Measurements from ENCODE around the gene DHX32. TPM values are rescaled to one million over a fixed set of nuclear protein-coding genes. Genes with fewer than 3 reads are reported as not detected.
"Not testable (repeated sequence)": the region's sequence is repeated elsewhere in the genome, so short reads cannot be mapped to it uniquely, and the experiment has no call there.

DHX32 gene
- total RNA-seq, 1 experiment from 2014 or later: 32.2 TPM

DNA sequence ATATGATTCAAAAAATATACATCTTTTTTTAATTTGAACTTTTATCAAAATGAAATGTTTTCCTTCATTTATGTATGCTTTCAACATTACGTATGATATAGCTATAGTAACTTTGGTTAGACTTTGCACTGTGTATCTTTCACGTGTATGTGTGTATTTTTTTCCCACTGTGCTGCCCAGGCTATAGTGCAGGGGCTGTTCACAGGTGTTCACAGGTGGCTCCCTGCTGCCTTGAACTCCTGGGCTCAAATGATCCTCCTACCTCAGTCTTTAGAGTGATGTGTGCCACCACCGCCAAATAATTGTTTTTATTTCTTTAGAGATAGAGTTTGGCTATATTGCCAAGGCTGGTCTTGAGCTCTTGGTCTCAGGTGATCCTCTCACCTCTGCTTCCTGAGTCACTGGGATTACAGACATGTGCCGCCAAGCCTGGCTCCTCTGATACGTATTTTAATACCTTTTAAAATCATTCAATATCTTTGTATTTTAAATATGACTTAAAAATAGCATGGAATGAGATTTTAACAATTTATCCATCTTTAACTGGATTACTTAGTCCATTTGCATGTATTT, 44.3 kb upstream of the DHX32 start:
- DNase-seq: no peak
- no peak overlapping the region for H3K4me3 Mint-ChIP-seq (ENCODE audit: low read depth, unreplicated experiment)
- CTCF ChIA-PET: no interaction called here
- H3K9me3 Mint-ChIP-seq (ENCODE audit: low read depth, unreplicated experiment): no peaks in the 10 kb centered on the region
- intact Hi-C loops (cut with micrococcal nuclease; ENCODE audit: unreplicated experiment): no loop called here
- H3K27me3 Mint-ChIP-seq (ENCODE audit: unreplicated experiment): no peaks in the 10 kb centered on the region
- no peak overlapping the region for H3K27ac Mint-ChIP-seq (ENCODE audit: unreplicated experiment)
- H3K36me3 Mint-ChIP-seq (ENCODE audit: insufficient read depth, unreplicated experiment): no peaks in the 10 kb centered on the region
- no peaks in the 10 kb centered on the region for H3K4me1 Mint-ChIP-seq (ENCODE audit: low read depth, unreplicated experiment)
- TF ChIP-seq, protein P1, sequence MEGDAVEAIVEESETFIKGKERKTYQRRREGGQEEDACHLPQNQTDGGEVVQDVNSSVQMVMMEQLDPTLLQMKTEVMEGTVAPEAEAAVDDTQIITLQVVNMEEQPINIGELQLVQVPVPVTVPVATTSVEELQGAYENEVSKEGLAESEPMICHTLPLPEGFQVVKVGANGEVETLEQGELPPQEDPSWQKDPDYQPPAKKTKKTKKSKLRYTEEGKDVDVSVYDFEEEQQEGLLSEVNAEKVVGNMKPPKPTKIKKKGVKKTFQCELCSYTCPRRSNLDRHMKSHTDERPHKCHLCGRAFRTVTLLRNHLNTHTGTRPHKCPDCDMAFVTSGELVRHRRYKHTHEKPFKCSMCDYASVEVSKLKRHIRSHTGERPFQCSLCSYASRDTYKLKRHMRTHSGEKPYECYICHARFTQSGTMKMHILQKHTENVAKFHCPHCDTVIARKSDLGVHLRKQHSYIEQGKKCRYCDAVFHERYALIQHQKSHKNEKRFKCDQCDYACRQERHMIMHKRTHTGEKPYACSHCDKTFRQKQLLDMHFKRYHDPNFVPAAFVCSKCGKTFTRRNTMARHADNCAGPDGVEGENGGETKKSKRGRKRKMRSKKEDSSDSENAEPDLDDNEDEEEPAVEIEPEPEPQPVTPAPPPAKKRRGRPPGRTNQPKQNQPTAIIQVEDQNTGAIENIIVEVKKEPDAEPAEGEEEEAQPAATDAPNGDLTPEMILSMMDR (IDR thresholded peaks at IDR 0.05; ENCODE audit: unreplicated experiment): no peak
- no TSS peak for BruUV-seq (replicated peaks)

DNA sequence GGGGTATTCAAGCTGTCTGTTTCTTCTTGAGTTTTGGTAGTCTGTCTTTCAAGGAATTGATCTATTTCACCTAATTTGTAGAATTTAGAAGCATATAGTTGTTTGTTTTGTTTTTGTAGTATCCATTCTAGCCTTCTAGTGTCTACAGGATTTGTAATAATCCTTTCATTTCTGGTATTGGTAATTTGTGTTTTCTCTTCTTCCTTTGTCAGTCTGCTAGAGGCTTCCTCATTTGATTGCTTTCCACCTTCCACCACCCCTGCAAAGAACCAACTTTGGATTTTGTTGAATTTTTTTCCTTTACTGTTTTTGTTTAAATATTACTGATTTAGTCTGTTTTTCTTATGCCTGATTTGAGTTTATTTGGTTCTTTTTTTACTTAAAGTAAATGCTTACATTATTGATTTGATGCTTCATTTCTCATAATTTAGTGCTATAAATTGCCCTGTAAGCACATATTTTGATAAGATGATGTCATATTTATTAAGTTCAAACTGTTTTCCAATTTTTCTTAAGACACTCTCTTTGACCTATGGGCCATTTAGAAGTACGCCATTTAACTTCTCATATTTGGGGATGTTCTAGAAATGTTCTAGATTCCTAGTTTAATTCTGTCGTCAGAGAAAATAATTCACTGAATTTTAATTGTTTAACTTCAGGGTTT, 40.7 kb upstream of the DHX32 start:
- H3K4me3 Mint-ChIP-seq (ENCODE audit: low read depth, unreplicated experiment); H3K27me3 Mint-ChIP-seq (ENCODE audit: unreplicated experiment); CTCF ChIA-PET; H3K9me3 Mint-ChIP-seq (ENCODE audit: low read depth, unreplicated experiment); H3K4me1 Mint-ChIP-seq (ENCODE audit: low read depth, unreplicated experiment); DNase-seq; BruUV-seq (replicated peaks); H3K36me3 Mint-ChIP-seq (ENCODE audit: insufficient read depth, unreplicated experiment): not testable (repeated sequence)
- peak overlapping the region; percentile 9 for H3K27ac Mint-ChIP-seq (ENCODE audit: unreplicated experiment)
- intact Hi-C loops (cut with micrococcal nuclease; ENCODE audit: unreplicated experiment): loop anchor here (2.0 kb wide), 1 partner anchor 39 kb away; no protein-coding TSS in a partner anchor

DNA sequence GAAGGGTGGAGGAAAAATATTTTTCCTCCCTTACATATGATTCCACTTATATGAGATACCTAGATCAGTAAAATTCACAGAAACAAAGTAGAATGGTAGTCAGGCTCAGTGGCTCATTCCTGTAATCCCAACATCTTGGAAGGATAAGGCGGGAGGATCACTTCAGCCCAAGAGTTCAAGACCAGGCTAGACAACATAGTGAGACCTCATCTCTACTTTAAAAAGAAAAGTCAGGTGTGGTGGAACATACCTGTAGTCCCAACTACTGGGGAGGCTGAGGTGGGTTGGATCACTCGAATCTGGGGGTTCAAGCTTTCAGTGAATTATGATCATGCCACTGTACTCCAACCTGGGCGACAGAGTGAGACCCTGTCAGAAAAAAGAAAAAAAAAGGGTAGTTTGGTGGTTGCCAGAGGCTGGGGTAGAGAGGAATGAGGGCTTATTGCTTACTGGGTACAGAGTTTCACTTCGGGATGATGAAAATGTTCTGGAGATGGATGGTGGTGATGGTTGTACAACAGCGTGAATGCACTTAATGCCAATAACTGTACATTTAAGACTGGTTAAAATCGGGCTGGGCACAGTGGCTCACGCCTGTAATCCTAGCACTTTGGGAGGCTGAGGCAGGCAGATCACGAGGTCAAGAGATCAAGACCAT, 36.7 kb upstream of the DHX32 start:
- H3K9me3 Mint-ChIP-seq (ENCODE audit: low read depth, unreplicated experiment); intact Hi-C loops (cut with micrococcal nuclease; ENCODE audit: unreplicated experiment); H3K27me3 Mint-ChIP-seq (ENCODE audit: unreplicated experiment); H3K27ac Mint-ChIP-seq (ENCODE audit: unreplicated experiment); H3K4me3 Mint-ChIP-seq (ENCODE audit: low read depth, unreplicated experiment); DNase-seq; H3K36me3 Mint-ChIP-seq (ENCODE audit: insufficient read depth, unreplicated experiment); BruUV-seq (replicated peaks); CTCF ChIA-PET: not testable (repeated sequence)
- H3K4me1 Mint-ChIP-seq (ENCODE audit: low read depth, unreplicated experiment): peaks cover 12% of the 10 kb centered on the region

DNA sequence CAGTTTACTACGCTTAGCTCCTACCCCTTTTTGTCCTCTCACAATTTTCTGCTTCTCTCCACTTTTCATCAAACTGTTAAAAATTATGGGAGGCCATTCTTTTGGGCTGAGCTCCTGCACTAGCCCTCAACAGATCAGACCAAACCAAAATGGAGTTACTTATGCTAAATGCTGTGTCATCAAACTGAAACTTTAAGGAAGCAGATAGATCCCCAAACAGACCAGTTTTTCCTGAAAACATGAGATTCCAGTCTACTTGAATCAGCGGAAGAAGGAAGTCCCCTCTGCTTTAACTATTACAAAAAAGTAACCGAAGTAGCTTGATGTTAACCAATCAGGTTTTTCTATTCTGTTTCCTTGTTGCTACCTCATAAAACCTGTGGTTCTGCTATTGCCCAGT, 35.9 kb upstream of the DHX32 start:
- Mint-ChIP-seq H3K27me3 (ENCODE audit: unreplicated experiment) (no peaks in the 10 kb centered on the region), H3K36me3 (ENCODE audit: insufficient read depth, unreplicated experiment) (no peaks in the 10 kb centered on the region), H3K4me3 (ENCODE audit: low read depth, unreplicated experiment) (no peak overlapping the region), H3K27ac (ENCODE audit: unreplicated experiment) (no peak overlapping the region), H3K9me3 (ENCODE audit: low read depth, unreplicated experiment) (no peaks in the 10 kb centered on the region), H3K4me1 (ENCODE audit: low read depth, unreplicated experiment) (peaks cover 21% of the 10 kb centered on the region)
- TF ChIP-seq, protein P1 (IDR thresholded peaks at IDR 0.05; ENCODE audit: unreplicated experiment): no peak
- intact Hi-C loops (cut with micrococcal nuclease; ENCODE audit: unreplicated experiment): no loop called here
- CTCF ChIA-PET: no interaction called here
- no peak for DNase-seq
- no TSS peak for BruUV-seq (replicated peaks)

DNA sequence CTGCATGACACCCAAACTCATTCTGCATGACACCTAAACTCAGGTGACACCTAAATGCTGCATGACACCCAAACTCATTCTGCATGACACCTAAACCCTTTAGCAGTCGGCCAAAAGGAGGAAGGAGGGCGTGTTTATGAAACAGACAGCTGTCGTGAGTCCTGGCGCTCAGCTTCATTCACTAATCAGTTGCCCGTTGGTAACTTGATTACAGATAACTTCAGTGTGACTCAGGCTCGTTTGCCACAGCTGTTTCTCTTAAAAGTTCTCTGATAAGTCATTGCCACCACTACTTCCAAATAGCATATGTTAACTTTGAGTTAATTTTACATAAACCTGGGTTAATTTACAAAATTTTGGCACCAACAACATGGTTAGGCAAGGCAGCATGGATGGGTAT, 32.2 kb upstream of the DHX32 start:
- H3K27ac Mint-ChIP-seq (ENCODE audit: unreplicated experiment); H3K9me3 Mint-ChIP-seq (ENCODE audit: low read depth, unreplicated experiment); intact Hi-C loops (cut with micrococcal nuclease; ENCODE audit: unreplicated experiment); H3K27me3 Mint-ChIP-seq (ENCODE audit: unreplicated experiment); H3K4me3 Mint-ChIP-seq (ENCODE audit: low read depth, unreplicated experiment); DNase-seq; H3K36me3 Mint-ChIP-seq (ENCODE audit: insufficient read depth, unreplicated experiment); BruUV-seq (replicated peaks); CTCF ChIA-PET: not testable (repeated sequence)
- peaks cover 35% of the 10 kb centered on the region for H3K4me1 Mint-ChIP-seq (ENCODE audit: low read depth, unreplicated experiment)
